ENCODE results near the gene SDC1. TPM values are rescaled to one million over a fixed set of nuclear protein-coding genes. Genes with fewer than 3 reads are reported as not detected.

SDC1 gene
- total RNA-seq, 1 donor, result 13.0 TPM

- H3K4me3 ChIP-seq (ENCODE audit: low read depth, low read length), result no peak overlapping the region
- TF ChIP-seq, protein P1, sequence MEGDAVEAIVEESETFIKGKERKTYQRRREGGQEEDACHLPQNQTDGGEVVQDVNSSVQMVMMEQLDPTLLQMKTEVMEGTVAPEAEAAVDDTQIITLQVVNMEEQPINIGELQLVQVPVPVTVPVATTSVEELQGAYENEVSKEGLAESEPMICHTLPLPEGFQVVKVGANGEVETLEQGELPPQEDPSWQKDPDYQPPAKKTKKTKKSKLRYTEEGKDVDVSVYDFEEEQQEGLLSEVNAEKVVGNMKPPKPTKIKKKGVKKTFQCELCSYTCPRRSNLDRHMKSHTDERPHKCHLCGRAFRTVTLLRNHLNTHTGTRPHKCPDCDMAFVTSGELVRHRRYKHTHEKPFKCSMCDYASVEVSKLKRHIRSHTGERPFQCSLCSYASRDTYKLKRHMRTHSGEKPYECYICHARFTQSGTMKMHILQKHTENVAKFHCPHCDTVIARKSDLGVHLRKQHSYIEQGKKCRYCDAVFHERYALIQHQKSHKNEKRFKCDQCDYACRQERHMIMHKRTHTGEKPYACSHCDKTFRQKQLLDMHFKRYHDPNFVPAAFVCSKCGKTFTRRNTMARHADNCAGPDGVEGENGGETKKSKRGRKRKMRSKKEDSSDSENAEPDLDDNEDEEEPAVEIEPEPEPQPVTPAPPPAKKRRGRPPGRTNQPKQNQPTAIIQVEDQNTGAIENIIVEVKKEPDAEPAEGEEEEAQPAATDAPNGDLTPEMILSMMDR (IDR thresholded peaks at IDR 0.05; ENCODE audit: insufficient read depth, low read length), result no peak
- DNase-seq (ENCODE audit: low read depth), result no peak
Observed at GRCh38 chr2:20191714-20192569, 33.0 kb downstream of the SDC1 start.

- no peak overlapping the region for H3K4me3 ChIP-seq (ENCODE audit: low read depth, low read length)
- TF ChIP-seq, protein P1 (IDR thresholded peaks at IDR 0.05; ENCODE audit: insufficient read depth, low read length), result no peak
- DNase-seq (ENCODE audit: low read depth), result no peak
Observed at GRCh38 chr2:20190876-20191713, 33.8 kb downstream of the SDC1 start.

DNA sequence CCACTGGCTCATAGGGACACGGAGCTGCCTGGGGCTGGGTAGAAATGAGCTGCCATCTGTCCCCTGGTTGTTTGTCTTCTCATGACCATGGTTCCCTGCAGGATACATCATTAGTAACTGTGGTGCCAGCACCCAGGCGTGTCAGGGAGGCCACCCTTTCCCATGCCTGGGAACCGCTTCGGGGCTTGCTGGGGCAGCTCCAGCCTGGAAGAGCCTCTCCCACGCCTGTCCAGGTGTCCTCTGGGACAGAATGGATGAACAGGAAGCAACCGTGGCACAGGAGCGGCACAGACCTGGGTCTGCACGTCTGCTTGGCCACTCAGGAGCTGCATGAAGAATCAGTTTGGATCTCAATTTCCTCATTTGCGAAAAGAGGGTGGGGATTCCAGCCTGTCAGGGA is 34.8 kb downstream of the SDC1 start:
- TF ChIP-seq, protein P1 (IDR thresholded peaks at IDR 0.05; ENCODE audit: insufficient read depth, low read length), result no peak
- no peak for DNase-seq (ENCODE audit: low read depth)
- no peak overlapping the region for H3K4me3 ChIP-seq (ENCODE audit: low read depth, low read length)

- no peak overlapping the region for H3K4me3 ChIP-seq (ENCODE audit: low read depth, low read length)
- TF ChIP-seq, protein P1 (IDR thresholded peaks at IDR 0.05; ENCODE audit: insufficient read depth, low read length), result no peak
- no peak for DNase-seq (ENCODE audit: low read depth)
Observed at GRCh38 chr2:20189299-20189931, 35.5 kb downstream of the SDC1 start.

DNA sequence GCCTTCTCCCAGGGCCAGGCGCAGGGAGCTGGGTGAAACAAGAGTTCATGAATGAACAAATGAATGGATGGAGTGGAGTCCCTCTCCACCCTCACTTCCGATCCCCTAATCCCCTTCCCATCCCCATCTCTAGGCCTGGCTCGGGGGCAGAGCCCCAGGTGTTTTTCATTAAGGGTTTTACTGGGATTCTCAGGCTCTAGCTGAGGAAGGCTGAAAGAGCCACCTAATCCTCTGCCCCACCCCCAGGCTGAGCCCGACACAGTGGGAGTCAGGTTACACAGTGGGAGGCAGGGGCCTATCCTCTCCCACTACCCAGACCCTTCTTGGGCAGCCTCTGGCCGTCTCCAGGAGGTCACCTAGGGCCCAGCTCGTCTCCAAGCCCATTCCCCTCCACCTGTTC is 36.1 kb downstream of the SDC1 start:
- TF ChIP-seq, protein P1 (IDR thresholded peaks at IDR 0.05; ENCODE audit: insufficient read depth, low read length), result no peak
- DNase-seq (ENCODE audit: low read depth), result no peak

GRCh38 chr2:20188201-20188600 is 36.7 kb downstream of the SDC1 start:
- no peak overlapping the region for H3K4me3 ChIP-seq (ENCODE audit: low read depth, low read length)
- no peak for DNase-seq (ENCODE audit: low read depth)
- TF ChIP-seq, protein P1 (IDR thresholded peaks at IDR 0.05; ENCODE audit: insufficient read depth, low read length), result no peak

More for the DNA sequence above, 36.1 kb downstream of the SDC1 start:
- no peak overlapping the region for H3K4me3 ChIP-seq (ENCODE audit: low read depth, low read length)
